Medulla oblongata (tissue), 1 donor: ENCODE measurements around the gene SLC22A9.
A peak's percentile ranks its signal among the peaks of the same experiment; 100 is the strongest.
"Not testable (repeated sequence)": the region's sequence is repeated elsewhere in the genome, so short reads cannot be mapped to it uniquely, and the experiment has no call there.

Experiments
- DNase-seq: peaks from one replicate; pipeline ENCODE4 v3.0.0-alpha.2; 2015; ENCODE audit errors: extremely low spot score

The SLC22A9 gene

GRCh38 chr11:63369165-63369970 is at the start of gene SLC22A9:
Gene SLC22A9 (plus strand): TSS chr11:63369785. CDS start chr11:63370057, 272 bp downstream.
- no peak for DNase-seq

- DNase-seq: no peak
These were observed 47.9 kb upstream of the SLC22A9 start for GRCh38 chr11:63321723-63322122.

- not testable (repeated sequence) for DNase-seq
These were observed 34.5 kb upstream of the SLC22A9 start for GRCh38 chr11:63335089-63335488.

- DNase-seq: no peak
These were observed 32.5 kb upstream of the SLC22A9 start for GRCh38 chr11:63337070-63337469.

GRCh38 chr11:63343130-63343529 is 26.5 kb upstream of the SLC22A9 start:
- DNase-seq: no peak

- DNase-seq: no peak
These were observed 17.4 kb upstream of the SLC22A9 start for GRCh38 chr11:63352144-63352543.

GRCh38 chr11:63362196-63362793 is 7.3 kb upstream of the SLC22A9 start:
- DNase-seq: no peak

- no peak for DNase-seq
These were observed 495 bp downstream of the SLC22A9 start for GRCh38 chr11:63369971-63370588.

- DNase-seq: no peak
These were observed 1.8 kb downstream of the SLC22A9 start for GRCh38 chr11:63371396-63371795.

- DNase-seq: peak; percentile 55
These were observed 5.8 kb downstream of the SLC22A9 start for GRCh38 chr11:63375434-63375833.

- no peak for DNase-seq
These were observed 10.5 kb downstream of the SLC22A9 start for GRCh38 chr11:63380130-63380529.

- no peak for DNase-seq
These were observed 26.1 kb downstream of the SLC22A9 start for GRCh38 chr11:63395697-63396096.

GRCh38 chr11:63404161-63404935 is 34.8 kb downstream of the SLC22A9 start:
- DNase-seq: no peak

- no peak for DNase-seq
These were observed 35.5 kb downstream of the SLC22A9 start for GRCh38 chr11:63405114-63405513.

GRCh38 chr11:63406458-63406857 is 36.9 kb downstream of the SLC22A9 start:
- DNase-seq: no peak

GRCh38 chr11:63417174-63417852 is 47.7 kb downstream of the SLC22A9 start:
- DNase-seq: no peak

GRCh38 chr11:63427971-63428508 is 58.5 kb downstream of the SLC22A9 start:
- no peak for DNase-seq

GRCh38 chr11:63430731-63431130 is 61.1 kb downstream of the SLC22A9 start:
- DNase-seq: not testable (repeated sequence)

- not testable (repeated sequence) for DNase-seq
These were observed 65.8 kb downstream of the SLC22A9 start for GRCh38 chr11:63435351-63435750.

- DNase-seq: not testable (repeated sequence)
These were observed 66.2 kb downstream of the SLC22A9 start for GRCh38 chr11:63435831-63436230.

GRCh38 chr11:63443714-63444113 is 74.1 kb downstream of the SLC22A9 start:
- no peak for DNase-seq
